ENCODE results near the gene LRRC36. TPM values are rescaled to one million over a fixed set of nuclear protein-coding genes. Genes with fewer than 3 reads are reported as not detected.

Gene LRRC36
- total and polyA plus RNA-seq, 2 experiments from 2014 or later = 1.2 TPM; not detected in 1

GRCh38 chr16:67395458-67396158 is 69.0 kb downstream of the LRRC36 start:
- Mint-ChIP-seq H3K36me3 (ENCODE audit: low read depth) (no peaks in the 10 kb centered on the region), H3K4me3 (peak overlapping the region; percentile 14; the same call in 1 of the 3 replicates), H3K27me3 (ENCODE audit: insufficient read depth, low read depth, poor library complexity) (peaks cover 57% of the 10 kb centered on the region), H3K9me3 (no peaks in the 10 kb centered on the region), H3K27ac (no peak overlapping the region), H3K4me1 (peaks cover 21% of the 10 kb centered on the region)
- Histone ChIP-seq H3K36me3 (ENCODE audit: insufficient read depth) (no peaks in the 10 kb centered on the region), H3K79me2 (replicated peaks; ENCODE audit: insufficient read depth) (no peaks in the 10 kb centered on the region), H3K27me3 (ENCODE audit: insufficient read depth) (peaks cover 45% of the 10 kb centered on the region), H3K4me2 (peak overlapping the region; percentile 83), H3K4me3 (peak overlapping the region; percentile 53), H4K20me1 (replicated peaks; ENCODE audit: insufficient read depth) (no peaks in the 10 kb centered on the region), H2AFZ (peak overlapping the region; percentile 69; the same call in 1 of the 2 replicates), H3K9me2 (ENCODE audit: insufficient read depth) (no peaks in the 10 kb centered on the region), H3F3A (replicated peaks; ENCODE audit: low read depth) (0 out of 2 replicates have a peak, but pooled peaks cover 10% of the 10 kb centered on the region), H3K27ac (ENCODE audit: low read depth) (no peak overlapping the region), H3K4me1 (ENCODE audit: insufficient read depth) (peaks cover 34% of the 10 kb centered on the region)
- DNase-seq (ENCODE audit: low spot score) (no peak), ATAC-seq (peak; percentile 1)
- no peak for TF ChIP-seq JUNB (IDR thresholded peaks at IDR 0.05; ENCODE audit: unreplicated experiment)
- no peak for TF ChIP-seq ZNF331 (CRISPR knock-in tag; IDR thresholded peaks at IDR 0.05; ENCODE audit: low read depth)
- no peak for TF ChIP-seq POLR2AphosphoS5 (IDR thresholded peaks at IDR 0.05; ENCODE audit: low read depth)
- no peak for TF ChIP-seq EZH2phosphoT487 (IDR thresholded peaks at IDR 0.05; ENCODE audit: unreplicated experiment)
- TF ChIP-seq CREB1 (CRISPR knock-in tag; IDR thresholded peaks at IDR 0.05; ENCODE audit: low read depth) = no peak
- no peak for TF ChIP-seq STAT1 (IDR thresholded peaks at IDR 0.05; ENCODE audit: unreplicated experiment)
- peak; percentile 13 for TF ChIP-seq EZH2 (IDR thresholded peaks at IDR 0.05; ENCODE audit: low read depth, unreplicated experiment)

DNA sequence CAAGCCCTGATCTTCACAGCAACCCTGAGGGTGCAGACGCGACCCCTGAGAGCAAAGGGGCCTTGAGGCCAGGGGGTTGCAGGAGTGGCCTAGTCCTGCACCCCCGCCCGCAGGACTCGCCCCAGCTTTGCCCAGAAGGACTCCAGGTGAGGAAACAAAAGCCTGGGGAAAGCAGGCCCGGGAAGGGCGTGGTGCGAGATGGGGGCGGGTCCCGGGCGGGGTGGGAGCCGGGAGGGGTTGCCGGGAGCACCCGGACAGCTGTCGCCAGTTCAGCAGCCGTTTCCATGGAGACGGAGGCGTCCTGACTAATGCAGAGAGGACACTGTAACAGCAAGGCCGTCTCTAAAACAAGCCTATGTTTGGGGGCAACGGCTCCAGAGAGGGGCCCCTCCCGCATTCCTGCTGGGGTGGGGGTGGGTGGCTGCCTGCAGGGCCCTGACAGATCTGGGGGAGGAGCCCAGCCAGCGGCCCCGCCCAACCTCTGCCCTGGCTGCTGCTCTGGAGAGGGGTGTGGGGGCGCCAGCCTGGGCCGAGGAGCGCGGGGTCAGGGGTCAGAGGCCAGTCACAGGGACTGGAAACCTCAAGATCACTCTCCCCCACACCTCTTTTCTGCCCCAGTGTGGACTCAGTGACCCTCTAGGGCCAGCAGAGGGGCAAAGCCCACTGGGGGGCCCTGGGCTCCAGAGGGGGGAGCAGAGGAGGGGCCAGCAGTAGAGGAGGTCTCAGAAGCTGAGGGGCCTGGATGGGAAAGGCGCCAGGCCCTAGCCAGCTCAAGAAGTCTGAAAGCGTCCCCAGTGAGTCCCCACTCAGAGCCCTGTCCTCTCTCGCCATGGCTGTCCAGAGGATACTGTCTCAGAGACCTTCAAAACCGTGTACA is 69.8 kb downstream of the LRRC36 start:
- peak; percentile 21 for ATAC-seq
- no peaks in the 10 kb centered on the region for H3K36me3 Mint-ChIP-seq (ENCODE audit: low read depth)
- Histone ChIP-seq H2AFZ (peak overlapping the region; percentile 69; the same call in 1 of the 2 replicates), H3K4me3 (peak overlapping the region; percentile 53), H3K4me1 (ENCODE audit: insufficient read depth) (peaks cover 34% of the 10 kb centered on the region), H3K27ac (ENCODE audit: low read depth) (no peak overlapping the region), H3K4me2 (peak overlapping the region; percentile 83), H3K36me3 (ENCODE audit: insufficient read depth) (no peaks in the 10 kb centered on the region), H3F3A (replicated peaks; ENCODE audit: low read depth) (0 out of 2 replicates have a peak, but pooled peaks cover 10% of the 10 kb centered on the region), H3K9me2 (ENCODE audit: insufficient read depth) (no peaks in the 10 kb centered on the region), H3K79me2 (replicated peaks; ENCODE audit: insufficient read depth) (no peaks in the 10 kb centered on the region), H4K20me1 (replicated peaks; ENCODE audit: insufficient read depth) (no peaks in the 10 kb centered on the region), H3K27me3 (ENCODE audit: insufficient read depth) (peaks cover 45% of the 10 kb centered on the region)
- peak overlapping the region; percentile 24; the same call in 2 of the 3 replicates for H3K4me3 Mint-ChIP-seq
- H3K9me3 Mint-ChIP-seq = no peaks in the 10 kb centered on the region
- H3K27ac Mint-ChIP-seq = no peak overlapping the region
- DNase-seq (ENCODE audit: low spot score) = peak; percentile 96
- peaks cover 21% of the 10 kb centered on the region for H3K4me1 Mint-ChIP-seq
- peaks cover 55% of the 10 kb centered on the region for H3K27me3 Mint-ChIP-seq (ENCODE audit: insufficient read depth, low read depth, poor library complexity)
- TF ChIP-seq POLR2AphosphoS5 (IDR thresholded peaks at IDR 0.05; ENCODE audit: low read depth) (no peak), EZH2 (IDR thresholded peaks at IDR 0.05; ENCODE audit: low read depth, unreplicated experiment) (no peak), STAT1 (IDR thresholded peaks at IDR 0.05; ENCODE audit: unreplicated experiment) (no peak), CREB1 (CRISPR knock-in tag; IDR thresholded peaks at IDR 0.05; ENCODE audit: low read depth) (no peak), ZNF331 (CRISPR knock-in tag; IDR thresholded peaks at IDR 0.05; ENCODE audit: low read depth) (no peak)
- TF ChIP-seq, protein P1, sequence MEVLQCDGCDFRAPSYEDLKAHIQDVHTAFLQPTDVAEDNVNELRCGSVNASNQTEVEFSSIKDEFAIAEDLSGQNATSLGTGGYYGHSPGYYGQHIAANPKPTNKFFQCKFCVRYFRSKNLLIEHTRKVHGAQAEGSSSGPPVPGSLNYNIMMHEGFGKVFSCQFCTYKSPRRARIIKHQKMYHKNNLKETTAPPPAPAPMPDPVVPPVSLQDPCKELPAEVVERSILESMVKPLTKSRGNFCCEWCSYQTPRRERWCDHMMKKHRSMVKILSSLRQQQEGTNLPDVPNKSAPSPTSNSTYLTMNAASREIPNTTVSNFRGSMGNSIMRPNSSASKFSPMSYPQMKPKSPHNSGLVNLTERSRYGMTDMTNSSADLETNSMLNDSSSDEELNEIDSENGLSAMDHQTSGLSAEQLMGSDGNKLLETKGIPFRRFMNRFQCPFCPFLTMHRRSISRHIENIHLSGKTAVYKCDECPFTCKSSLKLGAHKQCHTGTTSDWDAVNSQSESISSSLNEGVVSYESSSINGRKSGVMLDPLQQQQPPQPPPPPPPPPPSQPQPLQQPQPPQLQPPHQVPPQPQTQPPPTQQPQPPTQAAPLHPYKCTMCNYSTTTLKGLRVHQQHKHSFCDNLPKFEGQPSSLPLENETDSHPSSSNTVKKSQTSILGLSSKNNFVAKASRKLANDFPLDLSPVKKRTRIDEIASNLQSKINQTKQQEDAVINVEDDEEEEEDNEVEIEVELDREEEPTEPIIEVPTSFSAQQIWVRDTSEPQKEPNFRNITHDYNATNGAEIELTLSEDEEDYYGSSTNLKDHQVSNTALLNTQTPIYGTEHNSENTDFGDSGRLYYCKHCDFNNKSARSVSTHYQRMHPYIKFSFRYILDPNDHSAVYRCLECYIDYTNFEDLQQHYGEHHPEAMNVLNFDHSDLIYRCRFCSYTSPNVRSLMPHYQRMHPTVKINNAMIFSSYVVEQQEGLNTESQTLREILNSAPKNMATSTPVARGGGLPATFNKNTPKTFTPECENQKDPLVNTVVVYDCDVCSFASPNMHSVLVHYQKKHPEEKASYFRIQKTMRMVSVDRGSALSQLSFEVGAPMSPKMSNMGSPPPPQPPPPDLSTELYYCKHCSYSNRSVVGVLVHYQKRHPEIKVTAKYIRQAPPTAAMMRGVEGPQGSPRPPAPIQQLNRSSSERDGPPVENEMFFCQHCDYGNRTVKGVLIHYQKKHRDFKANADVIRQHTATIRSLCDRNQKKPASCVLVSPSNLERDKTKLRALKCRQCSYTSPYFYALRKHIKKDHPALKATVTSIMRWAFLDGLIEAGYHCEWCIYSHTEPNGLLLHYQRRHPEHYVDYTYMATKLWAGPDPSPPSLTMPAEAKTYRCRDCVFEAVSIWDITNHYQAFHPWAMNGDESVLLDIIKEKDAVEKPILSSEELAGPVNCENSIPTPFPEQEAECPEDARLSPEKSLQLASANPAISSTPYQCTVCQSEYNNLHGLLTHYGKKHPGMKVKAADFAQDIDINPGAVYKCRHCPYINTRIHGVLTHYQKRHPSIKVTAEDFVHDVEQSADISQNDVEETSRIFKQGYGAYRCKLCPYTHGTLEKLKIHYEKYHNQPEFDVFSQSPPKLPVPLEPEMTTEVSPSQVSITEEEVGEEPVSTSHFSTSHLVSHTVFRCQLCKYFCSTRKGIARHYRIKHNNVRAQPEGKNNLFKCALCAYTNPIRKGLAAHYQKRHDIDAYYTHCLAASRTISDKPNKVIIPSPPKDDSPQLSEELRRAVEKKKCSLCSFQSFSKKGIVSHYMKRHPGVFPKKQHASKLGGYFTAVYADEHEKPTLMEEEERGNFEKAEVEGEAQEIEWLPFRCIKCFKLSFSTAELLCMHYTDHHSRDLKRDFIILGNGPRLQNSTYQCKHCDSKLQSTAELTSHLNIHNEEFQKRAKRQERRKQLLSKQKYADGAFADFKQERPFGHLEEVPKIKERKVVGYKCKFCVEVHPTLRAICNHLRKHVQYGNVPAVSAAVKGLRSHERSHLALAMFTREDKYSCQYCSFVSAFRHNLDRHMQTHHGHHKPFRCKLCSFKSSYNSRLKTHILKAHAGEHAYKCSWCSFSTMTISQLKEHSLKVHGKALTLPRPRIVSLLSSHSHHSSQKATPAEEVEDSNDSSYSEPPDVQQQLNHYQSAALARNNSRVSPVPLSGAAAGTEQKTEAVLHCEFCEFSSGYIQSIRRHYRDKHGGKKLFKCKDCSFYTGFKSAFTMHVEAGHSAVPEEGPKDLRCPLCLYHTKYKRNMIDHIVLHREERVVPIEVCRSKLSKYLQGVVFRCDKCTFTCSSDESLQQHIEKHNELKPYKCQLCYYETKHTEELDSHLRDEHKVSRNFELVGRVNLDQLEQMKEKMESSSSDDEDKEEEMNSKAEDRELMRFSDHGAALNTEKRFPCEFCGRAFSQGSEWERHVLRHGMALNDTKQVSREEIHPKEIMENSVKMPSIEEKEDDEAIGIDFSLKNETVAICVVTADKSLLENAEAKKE (CRISPR knock-in tag; IDR thresholded peaks at IDR 0.05) = no peak
- TF ChIP-seq, protein P2, sequence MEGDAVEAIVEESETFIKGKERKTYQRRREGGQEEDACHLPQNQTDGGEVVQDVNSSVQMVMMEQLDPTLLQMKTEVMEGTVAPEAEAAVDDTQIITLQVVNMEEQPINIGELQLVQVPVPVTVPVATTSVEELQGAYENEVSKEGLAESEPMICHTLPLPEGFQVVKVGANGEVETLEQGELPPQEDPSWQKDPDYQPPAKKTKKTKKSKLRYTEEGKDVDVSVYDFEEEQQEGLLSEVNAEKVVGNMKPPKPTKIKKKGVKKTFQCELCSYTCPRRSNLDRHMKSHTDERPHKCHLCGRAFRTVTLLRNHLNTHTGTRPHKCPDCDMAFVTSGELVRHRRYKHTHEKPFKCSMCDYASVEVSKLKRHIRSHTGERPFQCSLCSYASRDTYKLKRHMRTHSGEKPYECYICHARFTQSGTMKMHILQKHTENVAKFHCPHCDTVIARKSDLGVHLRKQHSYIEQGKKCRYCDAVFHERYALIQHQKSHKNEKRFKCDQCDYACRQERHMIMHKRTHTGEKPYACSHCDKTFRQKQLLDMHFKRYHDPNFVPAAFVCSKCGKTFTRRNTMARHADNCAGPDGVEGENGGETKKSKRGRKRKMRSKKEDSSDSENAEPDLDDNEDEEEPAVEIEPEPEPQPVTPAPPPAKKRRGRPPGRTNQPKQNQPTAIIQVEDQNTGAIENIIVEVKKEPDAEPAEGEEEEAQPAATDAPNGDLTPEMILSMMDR (conservative IDR thresholded peaks at IDR 0.05; ENCODE audit: low read depth in 2 of 2) = no peak
